HG03064 (cell line): ENCODE measurements around the gene SAMSN1.

ENCODE experiments used
- ATAC-seq: cut with Tn5 transposase; IDR thresholded peaks from one replicate; pipeline ENCODE4 v1.9.1; 2021; ENCODE audit warnings: low read depth; ENCODE audit not compliant: unreplicated experiment

Gene SAMSN1

DNA sequence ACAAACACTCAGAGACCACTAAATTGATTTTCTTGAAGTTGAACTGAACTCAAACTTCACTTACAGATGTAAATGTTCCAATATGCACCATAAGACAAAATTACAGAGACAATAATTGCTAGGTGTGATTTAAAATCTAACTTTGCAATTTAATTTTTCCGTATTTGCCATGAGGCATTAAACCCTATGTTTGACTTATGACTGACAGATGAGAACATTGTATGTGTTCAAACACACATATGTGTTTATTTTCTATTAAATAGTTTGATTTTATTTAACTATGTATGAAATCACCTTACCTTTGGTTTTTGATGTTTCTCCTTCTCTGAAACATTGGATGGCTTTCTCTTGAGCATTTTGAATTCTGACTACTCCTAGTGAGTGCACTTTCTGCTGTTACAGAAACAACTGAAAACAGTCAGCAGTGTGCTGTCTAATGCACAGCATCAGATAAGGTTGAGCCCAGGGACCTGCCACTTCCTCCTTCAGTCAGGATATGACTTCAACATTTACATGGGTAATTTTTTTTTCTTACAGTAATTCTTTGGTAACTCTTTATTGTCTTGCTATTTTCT is at the start of gene SAMSN1:
Gene SAMSN1 (minus strand): TSS at position 410 of the 575 bp plus-strand sequence. CDS start 54 bp downstream, at position 356.
- peak; percentile 78 for ATAC-seq

- no peak for ATAC-seq
These were observed 49.3 kb upstream of the SAMSN1 start for GRCh38 chr21:14595449-14595848.

DNA sequence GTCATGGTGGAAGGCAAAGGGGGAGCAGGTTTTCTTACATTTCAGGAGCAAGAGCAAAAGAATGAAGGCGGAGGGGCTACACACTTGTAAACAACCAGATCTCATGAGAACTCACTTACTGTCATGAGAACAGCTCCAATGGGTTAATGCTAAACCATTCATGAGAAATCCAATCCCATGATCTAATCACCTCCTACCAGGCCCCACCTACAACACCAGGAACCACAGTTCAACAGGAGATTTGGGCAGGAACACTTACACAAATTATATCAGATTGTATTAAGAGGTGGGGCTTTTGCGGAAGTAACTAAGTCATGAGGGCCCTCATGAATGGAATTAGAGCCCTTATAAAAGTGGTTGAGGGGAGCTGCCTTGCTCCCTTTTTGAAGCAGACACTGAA is 48.9 kb upstream of the SAMSN1 start:
- ATAC-seq = no peak

- ATAC-seq = no peak
These were observed 47.1 kb upstream of the SAMSN1 start for GRCh38 chr21:14593230-14593629.

DNA sequence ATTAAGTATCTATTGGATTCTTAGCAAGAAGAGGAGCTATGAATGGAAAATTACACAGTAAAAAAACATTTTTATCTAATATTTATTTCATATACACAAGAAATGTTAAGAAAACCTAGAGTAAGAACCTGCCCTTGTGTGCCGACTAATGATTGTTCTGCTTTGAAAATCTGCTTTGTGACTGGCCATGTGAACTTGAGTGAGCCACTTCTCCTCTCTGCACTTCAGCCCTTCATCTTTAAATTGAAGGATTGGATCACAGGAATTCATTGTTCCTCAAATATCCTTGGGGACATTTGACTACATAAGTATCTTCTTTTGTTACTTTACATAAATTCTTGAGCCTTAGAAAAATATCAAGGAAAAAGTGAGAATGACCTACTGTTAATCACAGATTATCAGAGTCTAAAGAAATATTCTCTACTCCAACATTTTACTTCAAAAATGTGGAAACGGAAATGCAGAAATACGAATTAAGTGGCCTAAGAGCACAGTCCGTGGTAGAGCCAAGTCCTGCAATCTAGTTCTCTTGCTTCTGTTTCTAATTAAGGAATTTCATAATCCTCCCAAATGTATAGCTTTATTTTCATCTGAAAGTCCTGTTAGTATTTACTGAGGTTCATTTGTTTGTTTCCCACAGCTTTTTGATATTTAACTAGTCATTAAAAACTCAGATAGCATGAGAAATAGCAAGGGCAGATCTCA is 46.3 kb upstream of the SAMSN1 start:
- ATAC-seq = no peak

GRCh38 chr21:14591882-14592281 is 45.8 kb upstream of the SAMSN1 start:
- ATAC-seq = no peak

GRCh38 chr21:14591377-14591776 is 45.3 kb upstream of the SAMSN1 start:
- ATAC-seq = no peak

DNA sequence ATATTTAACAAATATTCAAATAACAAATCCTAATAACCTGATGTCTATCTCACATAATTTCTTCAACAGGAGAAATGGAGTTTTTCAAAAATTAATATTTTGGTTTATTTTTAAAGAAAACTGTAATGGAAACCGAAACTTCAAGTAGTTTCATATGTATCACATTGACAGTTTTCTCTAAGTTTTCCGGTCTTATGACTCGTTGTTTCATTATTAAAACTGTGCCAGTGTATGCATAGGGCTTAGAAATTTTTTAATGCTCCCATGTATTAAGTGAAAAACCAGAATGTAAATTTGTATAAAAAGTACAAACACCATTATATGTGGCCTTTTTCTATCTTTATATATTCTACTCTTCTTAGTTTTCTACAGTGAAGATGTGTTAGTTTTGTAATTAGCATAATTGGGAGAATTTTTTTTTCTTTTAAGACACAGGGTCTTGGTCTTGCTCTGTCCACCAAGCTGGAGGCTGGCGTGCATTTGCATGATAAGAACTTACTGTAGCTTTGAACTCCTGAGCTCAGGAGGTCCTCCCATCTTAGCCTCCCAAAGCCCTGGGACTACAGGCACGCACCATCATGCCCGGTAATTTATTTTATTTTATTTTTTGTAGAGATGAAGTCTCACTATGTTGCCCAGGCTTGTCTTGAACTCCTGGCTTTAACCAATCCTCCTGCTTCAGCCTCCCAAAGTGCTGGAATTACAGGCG is 43.9 kb upstream of the SAMSN1 start:
- peak; percentile 85 for ATAC-seq

- ATAC-seq = no peak
These were observed 41.2 kb upstream of the SAMSN1 start for GRCh38 chr21:14587266-14587665.

GRCh38 chr21:14585122-14585521 is 39.0 kb upstream of the SAMSN1 start:
- no peak for ATAC-seq

GRCh38 chr21:14584357-14585095 is 38.4 kb upstream of the SAMSN1 start:
- no peak for ATAC-seq

GRCh38 chr21:14583629-14584255 is 37.6 kb upstream of the SAMSN1 start:
- ATAC-seq = no peak

GRCh38 chr21:14582934-14583628 is 37.0 kb upstream of the SAMSN1 start:
- no peak for ATAC-seq

DNA sequence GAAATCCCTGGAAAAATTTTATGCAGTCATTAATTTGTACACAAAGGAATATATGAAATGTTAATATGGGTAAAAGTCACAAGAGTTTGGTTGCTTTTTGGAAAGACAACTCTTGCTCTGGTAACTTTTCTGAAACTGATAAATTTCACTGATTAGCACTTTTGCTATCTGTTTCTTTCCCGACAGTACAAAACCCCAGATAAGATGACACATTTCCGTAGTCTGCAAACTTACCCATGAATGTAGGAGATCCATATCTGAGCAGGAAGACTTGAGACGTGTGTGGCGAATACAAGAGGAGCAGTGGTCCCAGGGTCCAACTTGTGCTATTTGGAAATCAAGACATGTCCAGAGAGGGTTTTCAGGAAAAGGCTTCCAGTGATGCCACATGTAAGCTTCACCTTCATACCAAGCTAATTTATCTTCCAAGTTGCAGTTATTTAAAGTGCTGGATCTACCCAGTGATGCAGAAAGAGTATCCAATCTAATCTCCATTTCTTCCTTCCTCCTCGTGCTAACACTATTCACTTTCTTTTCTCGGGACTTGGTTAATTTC is 35.9 kb upstream of the SAMSN1 start:
- no peak for ATAC-seq

DNA sequence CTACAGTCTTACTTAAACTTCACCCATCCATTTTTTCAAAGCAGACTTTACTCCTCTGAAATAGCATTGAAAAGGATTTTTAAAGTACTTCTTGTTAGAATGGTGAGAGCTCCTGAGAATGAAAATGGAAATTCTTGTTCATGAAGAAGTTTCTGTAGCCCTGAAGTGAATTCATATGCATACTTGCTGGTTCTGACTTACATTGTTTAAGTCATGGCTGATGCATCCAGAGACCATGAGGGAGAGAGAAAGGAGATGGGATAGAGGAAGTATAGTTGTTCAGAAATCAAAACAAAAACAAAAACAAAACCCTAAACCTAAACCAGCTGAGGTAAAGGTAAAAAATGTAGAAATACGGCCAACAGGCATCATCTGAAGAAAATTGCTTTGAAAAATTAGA is 27.1 kb upstream of the SAMSN1 start:
- ATAC-seq = no peak

GRCh38 chr21:14572204-14572780 is 26.2 kb upstream of the SAMSN1 start:
- no peak for ATAC-seq

- no peak for ATAC-seq
These were observed 23.8 kb upstream of the SAMSN1 start for GRCh38 chr21:14569868-14570267.

- ATAC-seq = no peak
These were observed 23.0 kb upstream of the SAMSN1 start for GRCh38 chr21:14569026-14569621.
